GM10266 (cell line): Measurements from ENCODE around the gene KCNQ1OT1.

Experiments
- DNase-seq: peaks from one replicate; pipeline ENCODE4 v3.0.0; 2012; ENCODE audit errors: extremely low spot score
- TF ChIP-seq, protein P1 (sequence below): IDR thresholded peaks from 2 replicates; pipeline ENCODE4 v1.5.1; 2012; ENCODE audit warnings: mild to moderate bottlenecking, low read depth; ENCODE audit not compliant: control insufficient read depth, insufficient read depth; ENCODE audit errors: missing control alignments

Gene KCNQ1OT1

DNA sequence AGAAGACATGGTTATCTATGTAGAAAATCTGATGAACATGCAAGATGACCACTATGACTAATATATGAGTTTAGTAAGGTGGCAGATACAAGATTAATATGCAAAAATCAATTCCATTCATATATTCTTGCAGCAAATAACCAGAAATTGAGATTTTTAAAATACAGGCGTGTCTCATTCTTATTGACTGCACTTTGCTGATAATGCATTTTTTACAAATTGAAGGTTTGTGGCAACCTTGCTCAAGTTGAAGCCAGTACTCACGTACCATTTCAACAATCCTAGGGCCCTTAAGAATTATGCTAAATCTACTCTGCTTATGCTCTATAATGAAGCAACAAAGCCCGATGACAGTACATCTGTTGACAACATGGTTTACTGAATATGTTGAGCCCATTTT lies 104.6 kb downstream of the KCNQ1OT1 start:
- TF ChIP-seq, protein P1, sequence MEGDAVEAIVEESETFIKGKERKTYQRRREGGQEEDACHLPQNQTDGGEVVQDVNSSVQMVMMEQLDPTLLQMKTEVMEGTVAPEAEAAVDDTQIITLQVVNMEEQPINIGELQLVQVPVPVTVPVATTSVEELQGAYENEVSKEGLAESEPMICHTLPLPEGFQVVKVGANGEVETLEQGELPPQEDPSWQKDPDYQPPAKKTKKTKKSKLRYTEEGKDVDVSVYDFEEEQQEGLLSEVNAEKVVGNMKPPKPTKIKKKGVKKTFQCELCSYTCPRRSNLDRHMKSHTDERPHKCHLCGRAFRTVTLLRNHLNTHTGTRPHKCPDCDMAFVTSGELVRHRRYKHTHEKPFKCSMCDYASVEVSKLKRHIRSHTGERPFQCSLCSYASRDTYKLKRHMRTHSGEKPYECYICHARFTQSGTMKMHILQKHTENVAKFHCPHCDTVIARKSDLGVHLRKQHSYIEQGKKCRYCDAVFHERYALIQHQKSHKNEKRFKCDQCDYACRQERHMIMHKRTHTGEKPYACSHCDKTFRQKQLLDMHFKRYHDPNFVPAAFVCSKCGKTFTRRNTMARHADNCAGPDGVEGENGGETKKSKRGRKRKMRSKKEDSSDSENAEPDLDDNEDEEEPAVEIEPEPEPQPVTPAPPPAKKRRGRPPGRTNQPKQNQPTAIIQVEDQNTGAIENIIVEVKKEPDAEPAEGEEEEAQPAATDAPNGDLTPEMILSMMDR = no peak
- no peak for DNase-seq

DNA sequence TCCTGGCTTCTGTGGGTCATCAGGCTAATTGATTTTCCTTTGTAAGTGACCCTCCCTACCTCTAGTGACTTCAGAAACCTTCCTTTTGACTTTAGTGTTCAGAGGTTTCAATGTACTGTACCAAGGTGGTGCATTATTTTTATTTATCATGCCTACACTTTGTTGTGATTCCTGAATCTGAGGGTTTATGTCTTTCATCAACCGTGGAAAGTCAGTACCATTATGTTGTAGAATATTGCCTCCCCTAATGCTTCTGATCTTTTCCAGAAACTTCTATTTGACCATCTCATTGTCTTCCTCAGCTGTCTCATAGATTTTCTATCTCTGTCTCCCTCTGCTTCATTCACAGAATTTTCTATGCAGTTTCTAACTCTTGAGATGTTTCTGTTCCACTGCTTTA lies 105.5 kb downstream of the KCNQ1OT1 start:
- TF ChIP-seq, protein P1 = no peak
- no peak for DNase-seq

DNA sequence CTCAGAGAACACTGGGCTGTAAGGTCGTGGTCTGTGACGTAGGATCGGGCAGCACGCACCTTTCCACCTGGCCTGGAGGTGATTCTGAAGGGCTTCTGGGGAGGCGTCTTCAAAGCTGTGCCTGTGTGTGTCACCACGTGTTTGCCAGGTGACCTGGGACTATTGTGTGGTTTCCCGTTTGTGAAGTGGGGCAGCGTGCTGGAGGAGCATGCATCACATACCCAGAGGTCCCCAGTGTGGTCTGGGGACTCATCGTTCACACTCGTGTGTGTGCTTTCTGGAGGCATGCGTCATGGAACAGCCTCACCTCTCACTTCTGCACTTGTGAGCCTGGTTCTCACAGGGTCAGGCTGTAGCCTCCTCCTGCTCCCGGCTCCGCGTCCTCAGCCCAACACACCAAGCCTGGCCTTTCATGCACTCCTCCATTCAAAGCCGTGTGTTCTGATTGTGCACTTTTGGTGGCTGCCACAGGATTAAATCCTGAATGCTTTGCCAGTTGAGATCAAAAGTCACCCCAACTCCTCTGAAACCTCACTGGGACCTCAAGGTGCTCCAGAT lies 106.3 kb downstream of the KCNQ1OT1 start:
- TF ChIP-seq, protein P1 = no peak
- no peak for DNase-seq

DNA sequence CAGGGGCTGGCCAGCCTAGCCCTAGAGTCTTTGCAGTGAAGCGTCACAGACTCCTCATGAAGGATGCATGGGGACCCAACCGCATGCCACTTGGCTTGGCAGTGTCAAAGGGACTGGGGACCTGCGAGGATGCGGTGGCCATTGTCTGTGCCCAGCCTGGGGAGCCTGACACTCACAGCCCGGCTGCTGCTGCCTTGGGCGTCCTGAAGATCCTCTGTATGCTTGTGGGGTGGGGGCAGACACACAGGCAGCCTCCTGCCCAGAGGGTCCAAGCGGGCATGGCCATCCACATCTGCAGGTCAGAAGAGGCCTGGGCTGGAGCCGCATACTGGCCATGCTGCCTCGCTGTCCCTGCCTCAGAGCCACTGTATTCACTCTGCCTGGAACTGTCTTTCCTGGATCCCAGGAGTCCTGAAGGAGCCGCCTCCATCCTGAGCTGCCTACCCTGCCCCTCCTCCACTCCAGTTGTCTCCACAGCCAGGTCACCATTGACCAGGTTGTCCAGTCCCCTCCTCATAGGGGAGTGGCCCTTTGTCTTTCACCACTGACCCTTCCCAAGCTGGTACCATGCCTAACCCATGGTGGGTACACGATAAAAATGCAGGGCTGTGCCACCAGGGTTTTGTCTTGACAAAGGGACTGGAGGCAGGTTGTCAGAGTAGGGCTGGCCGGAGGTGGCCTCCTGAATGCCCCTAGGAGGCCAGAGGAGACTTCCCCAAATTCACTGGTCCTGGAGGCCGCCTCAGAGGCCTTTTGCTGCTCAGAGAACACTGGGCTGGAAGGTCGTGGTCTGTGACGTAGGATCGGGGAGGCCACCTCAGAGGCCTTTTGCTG lies 107.0 kb downstream of the KCNQ1OT1 start:
- TF ChIP-seq, protein P1 = no peak
- no peak for DNase-seq

GRCh38 chr11:2591805-2592204 lies 108.0 kb downstream of the KCNQ1OT1 start:
- DNase-seq = peak; percentile 5
- TF ChIP-seq, protein P1 = no peak

- TF ChIP-seq, protein P1 = no peak
- peak; percentile 8 for DNase-seq
Observed at GRCh38 chr11:2590965-2591754, 108.6 kb downstream of the KCNQ1OT1 start.
